ENCODE measurements around the gene TNS3. TPM values are rescaled to one million over a fixed set of nuclear protein-coding genes. Genes with fewer than 3 reads are reported as not detected.

The TNS3 gene
- total and polyA plus RNA-seq, 2 of the 13 experiments (the other 11 are each of a cell fraction or from before 2014, with no cell fraction given) = 52.9 to 55.7 TPM

GRCh38 chr7:47405921-47406800, 175.8 kb downstream of the TNS3 start:
- 41% methylated on average over 12 of the region's 13 CpGs for WGBS (ENCODE audit: low lambda C conversion rate)
- TF ChIP-seq ZNF83 (CRISPR knock-in tag; IDR thresholded peaks at IDR 0.05; ENCODE audit: borderline replicate concordance) (no peak), NR2F1 (CRISPR knock-in tag; IDR thresholded peaks at IDR 0.05) (0 out of 4 replicates have a peak, but pooled peaks of 1 of the 2 experiments have one; percentile 21), ELF4 (CRISPR knock-in tag; IDR thresholded peaks at IDR 0.05; ENCODE audit: borderline replicate concordance) (no peak), ZEB1 (IDR thresholded peaks at IDR 0.05; ENCODE audit: insufficient replicate concordance, low read depth) (peak; percentile 43), NFE2L1 (CRISPR knock-in tag; IDR thresholded peaks at IDR 0.05; ENCODE audit: borderline replicate concordance) (no peak), SIN3A (IDR thresholded peaks at IDR 0.05; ENCODE audit: borderline replicate concordance, low read depth, low read length) (no peak), ZNF142 (CRISPR knock-in tag; IDR thresholded peaks at IDR 0.05) (no peak), ZNF253 (CRISPR knock-in tag; IDR thresholded peaks at IDR 0.05; ENCODE audit: borderline replicate concordance) (no peak), RNF2 (conservative IDR thresholded peaks at IDR 0.05; ENCODE audit: low read depth) (no peak), ZKSCAN1 (IDR thresholded peaks at IDR 0.05; ENCODE audit: low read length) (no peak), SMYD3 (CRISPR knock-in tag; IDR thresholded peaks at IDR 0.05) (no peak), NFAT5 (CRISPR knock-in tag; IDR thresholded peaks at IDR 0.05) (no peak)

More at GRCh38 chr7:47405921-47406800, 175.8 kb downstream of the TNS3 start:
- peaks cover 37% of the 10 kb centered on the region for H3K4me1 ChIP-seq (ENCODE audit: insufficient read depth, low read length)
- no peaks in the 10 kb centered on the region for H3K27me3 ChIP-seq (ENCODE audit: control insufficient read depth in 1 of 2, insufficient read depth in 2 of 2, low read length in 2 of 2)
- no peak overlapping the region for H3K4me3 ChIP-seq (replicated peaks in 1 of 3; ENCODE audit: insufficient read depth in 1 of 3, low read depth in 2 of 3, low read length in 3 of 3)
- peak overlapping the region; percentile 13; the same call in 1 of the 2 replicates for H3K4me2 ChIP-seq (ENCODE audit: low read depth, low read length)
- H3K79me2 ChIP-seq (ENCODE audit: insufficient read depth, low read length) = no peaks in the 10 kb centered on the region
- H3K9ac ChIP-seq (ENCODE audit: insufficient read depth, low read depth, low read length) = no peak overlapping the region
- intact Hi-C loops (cut with micrococcal nuclease; ENCODE audit: unreplicated experiment) = no loop called here
- peaks cover 37% of the 10 kb centered on the region for H4K20me1 ChIP-seq (ENCODE audit: insufficient read depth, low read length)
- H2AFZ ChIP-seq (ENCODE audit: low read length) = no peak overlapping the region
- ATAC-seq (peak; percentile 63), DNase-seq (ENCODE audit: low spot score) (peak; percentile 63), FAIRE-seq (peak; percentile 49)
- CTCF ChIA-PET (ENCODE audit: low intra/inter-chr PET ratio, low total read pairs) = no interaction called here
- in situ Hi-C loops (cut with HindIII; ENCODE audit: extremely low pct_ligation_motif_present, low pct_unique_long_range_greater_than_20kb) = no loop called here
- H3K27ac ChIP-seq (ENCODE audit: extremely low read length, insufficient read depth, low read length) = peak overlapping the region; percentile 18
- no peaks in the 10 kb centered on the region for H3K9me3 ChIP-seq (ENCODE audit: low read length)
- no TSS peak for BruUV-seq (replicated peaks)
- POLR2A ChIA-PET = no interaction called here
- H3K36me3 ChIP-seq (replicated peaks in 1 of 2; ENCODE audit: control insufficient read depth in 1 of 2, insufficient read depth in 2 of 2, low read length in 2 of 2) = peaks cover 38 to 81% of the 10 kb centered on the region in 2 experiments

Measured in HepG2 (cell line).